GM19463 (cell line): ENCODE results near the gene COTL1.

Source experiments
- ATAC-seq: cut with Tn5 transposase; IDR thresholded peaks from one replicate; pipeline ENCODE4 v1.9.1; 2021; ENCODE audit warnings: mild to moderate bottlenecking, moderate library complexity; ENCODE audit not compliant: unreplicated experiment

The COTL1 gene

GRCh38 chr16:84555418-84556196, 62.3 kb downstream of the COTL1 start:
- no peak for ATAC-seq

- ATAC-seq: no peak
Observed at GRCh38 chr16:84554627-84555328, 63.1 kb downstream of the COTL1 start.

- no peak for ATAC-seq
Observed at GRCh38 chr16:84553873-84554399, 63.9 kb downstream of the COTL1 start.

- ATAC-seq: no peak
Observed at GRCh38 chr16:84552135-84552534, 65.7 kb downstream of the COTL1 start.

- ATAC-seq: no peak
Observed at GRCh38 chr16:84550096-84550495, 67.8 kb downstream of the COTL1 start.

GRCh38 chr16:84548971-84549844, 68.7 kb downstream of the COTL1 start:
- no peak for ATAC-seq

- no peak for ATAC-seq
Observed at GRCh38 chr16:84548508-84548907, 69.4 kb downstream of the COTL1 start.

GRCh38 chr16:84547546-84548061, 70.3 kb downstream of the COTL1 start:
- no peak for ATAC-seq

GRCh38 chr16:84546669-84547545, 71.0 kb downstream of the COTL1 start:
- ATAC-seq: no peak

GRCh38 chr16:84545114-84545737, 72.7 kb downstream of the COTL1 start:
- ATAC-seq: no peak

- no peak for ATAC-seq
Observed at GRCh38 chr16:84544031-84544773, 73.7 kb downstream of the COTL1 start.

GRCh38 chr16:84543253-84543652, 74.6 kb downstream of the COTL1 start:
- ATAC-seq: no peak

GRCh38 chr16:84541999-84542817, 75.7 kb downstream of the COTL1 start:
- ATAC-seq: no peak

GRCh38 chr16:84540194-84540593, 77.7 kb downstream of the COTL1 start:
- ATAC-seq: no peak

GRCh38 chr16:84538222-84538840, 79.5 kb downstream of the COTL1 start:
- no peak for ATAC-seq

- ATAC-seq: no peak
Observed at GRCh38 chr16:84537491-84538151, 80.3 kb downstream of the COTL1 start.

- ATAC-seq: no peak
Observed at GRCh38 chr16:84535851-84536250, 82.0 kb downstream of the COTL1 start.
